Hepatocyte (in vitro differentiated cells): ENCODE measurements around the gene UXT.

Source experiments
- EZH2 ChIP-seq: fragments of 200-600 bp; sonication (generic); IDR thresholded peaks from 2 replicates; pipeline ENCODE4 v1.6.1; 2016; ENCODE audit warnings: antibody characterized with exemption, mild to moderate bottlenecking, borderline replicate concordance
- TF ChIP-seq, protein P1 (sequence below): fragments of 200-600 bp; sonication (generic); IDR thresholded peaks from 2 replicates; pipeline ENCODE4 v1.5.1; 2016; ENCODE audit warnings: antibody characterized with exemption, mild to moderate bottlenecking; ENCODE audit not compliant: poor library complexity

DNA sequence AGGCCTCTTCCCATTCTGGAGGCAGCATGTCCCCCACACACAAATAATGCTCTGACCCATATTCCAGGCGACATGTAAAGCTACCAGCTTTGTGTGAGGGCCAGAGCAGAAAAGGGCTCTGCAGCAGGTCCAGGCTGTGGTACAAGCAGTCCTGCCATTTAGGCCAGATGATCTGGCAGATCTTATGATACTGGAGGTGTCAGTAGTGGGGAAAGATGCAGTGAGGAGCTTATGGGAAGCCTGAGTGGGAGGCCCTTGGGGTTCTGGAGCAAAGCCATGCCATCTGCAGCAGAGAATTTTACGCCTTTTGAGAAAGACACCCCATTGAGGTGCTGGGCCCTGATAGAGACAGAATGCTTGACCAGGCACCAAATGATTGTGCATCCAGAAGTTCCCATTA is 47.1 kb downstream of the UXT start:
- TF ChIP-seq, protein P1, sequence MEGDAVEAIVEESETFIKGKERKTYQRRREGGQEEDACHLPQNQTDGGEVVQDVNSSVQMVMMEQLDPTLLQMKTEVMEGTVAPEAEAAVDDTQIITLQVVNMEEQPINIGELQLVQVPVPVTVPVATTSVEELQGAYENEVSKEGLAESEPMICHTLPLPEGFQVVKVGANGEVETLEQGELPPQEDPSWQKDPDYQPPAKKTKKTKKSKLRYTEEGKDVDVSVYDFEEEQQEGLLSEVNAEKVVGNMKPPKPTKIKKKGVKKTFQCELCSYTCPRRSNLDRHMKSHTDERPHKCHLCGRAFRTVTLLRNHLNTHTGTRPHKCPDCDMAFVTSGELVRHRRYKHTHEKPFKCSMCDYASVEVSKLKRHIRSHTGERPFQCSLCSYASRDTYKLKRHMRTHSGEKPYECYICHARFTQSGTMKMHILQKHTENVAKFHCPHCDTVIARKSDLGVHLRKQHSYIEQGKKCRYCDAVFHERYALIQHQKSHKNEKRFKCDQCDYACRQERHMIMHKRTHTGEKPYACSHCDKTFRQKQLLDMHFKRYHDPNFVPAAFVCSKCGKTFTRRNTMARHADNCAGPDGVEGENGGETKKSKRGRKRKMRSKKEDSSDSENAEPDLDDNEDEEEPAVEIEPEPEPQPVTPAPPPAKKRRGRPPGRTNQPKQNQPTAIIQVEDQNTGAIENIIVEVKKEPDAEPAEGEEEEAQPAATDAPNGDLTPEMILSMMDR: no peak
- TF ChIP-seq EZH2: no peak
